ENCODE data around the gene MFRP.

Gene MFRP

DNA sequence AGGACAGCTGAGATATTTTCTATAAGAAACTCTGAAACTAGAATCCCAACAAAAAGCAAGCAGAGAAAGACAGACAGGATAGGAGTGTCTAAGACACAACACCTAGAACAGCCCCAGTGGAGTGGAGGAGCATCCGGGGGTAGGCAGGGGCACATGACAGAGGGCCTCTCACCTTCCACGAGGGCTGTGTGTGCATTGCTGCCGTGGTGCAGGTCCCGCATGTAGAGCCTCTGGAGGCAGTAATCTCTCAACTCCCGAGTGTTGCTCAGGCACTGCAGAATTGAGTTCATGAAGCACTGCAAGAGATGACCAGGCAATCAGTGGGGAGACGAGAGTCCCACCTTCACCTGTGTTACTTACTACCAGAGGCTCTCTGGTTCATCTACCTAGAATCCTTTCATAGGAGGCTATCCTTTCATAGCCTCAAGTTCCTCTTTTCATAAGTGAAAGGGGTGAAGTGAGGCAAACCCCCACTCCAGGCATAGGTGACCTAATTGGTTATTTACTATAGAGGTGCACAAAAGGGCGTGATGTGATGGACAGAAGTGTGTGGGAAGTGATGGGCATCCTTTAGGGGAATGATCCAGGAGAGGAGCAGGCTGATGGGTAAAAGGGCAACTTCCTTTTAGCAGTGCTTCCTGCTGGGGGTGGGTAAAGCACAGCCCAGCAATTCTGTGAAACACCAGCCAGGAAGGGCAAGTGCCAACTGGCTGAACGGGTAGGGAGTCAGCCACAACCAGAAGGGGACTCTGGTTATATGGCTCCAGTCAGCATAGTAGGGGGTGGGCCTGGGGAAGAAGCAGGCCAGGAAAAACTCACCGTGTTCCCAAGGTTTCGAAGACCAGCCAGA, 13.1 kb upstream of the MFRP start:
- Histone ChIP-seq H3K9me3 (ENCODE audit: low read length) (no peaks in the 10 kb centered on the region), H3K36me3 (ENCODE audit: insufficient read depth, low read length) (peaks cover 2% of the 10 kb centered on the region), H3K4me3 (ENCODE audit: low read length) (no peak overlapping the region), H3K27me3 (ENCODE audit: insufficient read depth, low read length) (peaks cover 12% of the 10 kb centered on the region), H3K4me1 (ENCODE audit: insufficient read depth, low read length) (peaks cover 32% of the 10 kb centered on the region), H2AFZ (ENCODE audit: low read depth, low read length) (no peak overlapping the region)

DNA sequence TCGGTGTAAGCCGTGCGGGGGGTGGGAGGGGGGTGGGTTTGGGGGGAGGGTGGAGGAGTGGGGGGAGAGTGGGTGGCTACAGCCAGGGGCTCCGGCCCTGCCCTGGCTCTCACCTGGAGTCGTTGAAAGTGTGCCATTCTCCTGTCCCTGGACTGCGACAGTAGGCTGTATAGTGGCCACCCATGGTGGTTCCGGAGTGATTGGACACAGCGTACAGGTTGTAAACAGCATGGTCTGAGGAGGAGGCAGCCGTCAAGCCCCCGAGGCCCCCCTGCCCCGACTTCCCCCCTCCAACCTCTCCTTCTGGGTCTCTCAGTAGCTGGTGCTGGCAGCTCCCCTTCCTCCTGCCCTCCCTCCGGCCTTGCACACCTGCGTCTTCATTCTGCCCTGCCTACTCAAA, 10.6 kb upstream of the MFRP start:
- Histone ChIP-seq H3K36me3 (ENCODE audit: insufficient read depth, low read length) (peaks cover 2% of the 10 kb centered on the region), H3K4me1 (ENCODE audit: insufficient read depth, low read length) (peaks cover 37% of the 10 kb centered on the region), H2AFZ (ENCODE audit: low read depth, low read length) (no peak overlapping the region), H3K9me3 (ENCODE audit: low read length) (no peaks in the 10 kb centered on the region), H3K4me3 (ENCODE audit: low read length) (no peak overlapping the region), H3K27me3 (ENCODE audit: insufficient read depth, low read length) (no peaks in the 10 kb centered on the region)

DNA sequence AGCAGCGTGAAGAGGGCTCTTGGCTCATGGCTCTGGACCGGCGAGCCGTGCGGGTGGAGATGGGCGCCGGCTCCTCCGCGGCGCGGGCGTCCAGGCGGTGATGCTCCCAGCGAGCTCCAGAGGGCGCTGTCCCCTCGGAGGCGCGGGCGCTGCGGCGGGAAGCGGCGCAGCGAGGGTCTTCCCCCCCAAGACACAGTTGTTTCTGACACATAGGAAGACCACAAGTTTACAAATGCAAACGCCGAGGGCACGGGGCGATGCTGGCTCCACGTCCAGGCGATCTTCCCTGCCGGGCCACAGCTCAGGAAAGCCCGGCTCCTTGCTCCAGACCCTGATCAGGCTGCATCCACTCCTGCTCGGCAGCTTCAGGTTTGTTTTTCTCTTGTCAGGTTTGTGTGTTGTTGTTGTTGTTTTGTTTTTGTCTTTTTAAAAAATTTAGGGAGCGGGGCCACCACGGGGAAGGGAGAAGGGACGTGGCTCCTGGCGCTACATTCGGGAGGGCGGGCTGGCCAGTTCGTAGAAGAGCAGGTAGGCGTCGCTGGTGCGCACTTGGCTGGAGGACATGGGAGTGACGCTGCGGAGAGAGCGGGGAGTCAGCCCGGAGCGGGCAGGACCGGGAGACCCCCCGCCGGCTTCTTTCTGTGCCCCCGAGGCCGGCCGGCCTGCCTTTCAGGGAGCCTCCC, 10.0 kb upstream of the MFRP start:
- Histone ChIP-seq H2AFZ (ENCODE audit: low read depth, low read length) (peak overlapping the region; percentile 66), H3K4me1 (ENCODE audit: insufficient read depth, low read length) (peaks cover 31% of the 10 kb centered on the region), H3K27me3 (ENCODE audit: insufficient read depth, low read length) (no peaks in the 10 kb centered on the region), H3K9me3 (ENCODE audit: low read length) (no peaks in the 10 kb centered on the region), H3K36me3 (ENCODE audit: insufficient read depth, low read length) (peaks cover 2% of the 10 kb centered on the region), H3K4me3 (ENCODE audit: low read length) (peak overlapping the region; percentile 39)

DNA sequence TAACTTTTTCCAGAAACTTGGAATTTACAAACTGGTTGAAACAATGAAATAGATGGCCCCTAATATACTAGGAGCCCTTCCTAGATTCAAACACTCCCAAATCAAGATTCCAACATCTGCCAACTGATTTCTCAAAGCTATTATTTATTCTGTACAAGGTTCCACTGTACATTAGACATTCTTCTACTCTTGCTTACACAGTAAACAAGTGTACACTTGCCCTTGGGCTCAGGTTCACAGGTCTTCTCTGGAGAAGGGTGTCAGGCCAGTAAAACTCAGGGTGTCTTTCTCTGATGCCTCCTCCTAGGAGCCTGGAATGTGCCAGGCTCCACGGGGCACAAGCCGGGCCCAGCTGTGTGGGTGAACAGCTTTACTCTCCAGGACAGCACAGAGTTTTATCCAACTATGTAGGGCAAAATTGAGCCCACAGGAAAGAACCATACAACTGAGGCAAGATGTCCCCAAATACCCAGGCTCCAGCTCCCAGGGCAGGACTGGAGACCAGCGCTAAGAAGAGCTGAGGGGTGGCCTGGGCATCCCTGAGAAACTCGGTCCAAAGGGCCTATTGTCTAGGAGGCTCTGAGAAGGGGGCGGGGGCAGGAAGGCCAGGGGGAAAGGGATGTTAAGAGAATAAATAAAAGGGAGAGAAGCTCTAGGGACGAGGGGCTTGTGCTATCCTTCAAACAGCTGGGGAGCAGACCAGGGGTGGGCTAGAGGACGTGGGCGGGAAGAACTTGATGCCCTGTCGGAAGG, 8.8 kb upstream of the MFRP start:
- H3K9me3 ChIP-seq (ENCODE audit: low read length) = no peaks in the 10 kb centered on the region
- no peaks in the 10 kb centered on the region for H3K27me3 ChIP-seq (ENCODE audit: insufficient read depth, low read length)

DNA sequence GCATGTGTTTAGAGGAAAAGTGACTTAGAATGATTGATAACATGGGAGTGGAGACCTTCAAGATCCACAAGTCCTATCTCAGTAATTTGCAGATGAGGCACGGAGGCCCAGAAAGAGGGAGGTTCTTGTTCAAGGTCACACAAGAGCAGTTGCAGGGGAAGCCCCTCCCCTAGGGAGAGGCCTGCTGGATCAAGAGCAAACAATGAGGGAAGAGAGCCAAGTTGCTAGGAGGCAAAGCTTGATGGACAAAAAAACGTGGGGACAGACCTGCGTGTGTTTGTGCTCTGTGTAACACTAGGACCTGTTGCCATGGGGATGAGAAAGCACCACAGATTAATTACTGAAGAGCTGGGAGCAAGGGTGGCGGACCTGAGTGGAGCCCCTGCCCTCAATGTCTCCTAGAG, 6.4 kb upstream of the MFRP start:
- Histone ChIP-seq H3K9me3 (ENCODE audit: low read length) (no peaks in the 10 kb centered on the region), H3K36me3 (ENCODE audit: insufficient read depth, low read length) (no peaks in the 10 kb centered on the region), H2AFZ (ENCODE audit: low read depth, low read length) (no peak overlapping the region), H3K4me3 (ENCODE audit: low read length) (no peak overlapping the region), H3K27me3 (ENCODE audit: insufficient read depth, low read length) (no peaks in the 10 kb centered on the region), H3K4me1 (ENCODE audit: insufficient read depth, low read length) (peaks cover 24% of the 10 kb centered on the region)

More for the DNA sequence above, 8.8 kb upstream of the MFRP start:
- Histone ChIP-seq H3K36me3 (ENCODE audit: insufficient read depth, low read length) (peaks cover 2% of the 10 kb centered on the region), H2AFZ (ENCODE audit: low read depth, low read length) (no peak overlapping the region), H3K4me1 (ENCODE audit: insufficient read depth, low read length) (peaks cover 24% of the 10 kb centered on the region), H3K4me3 (ENCODE audit: low read length) (no peak overlapping the region)

DNA sequence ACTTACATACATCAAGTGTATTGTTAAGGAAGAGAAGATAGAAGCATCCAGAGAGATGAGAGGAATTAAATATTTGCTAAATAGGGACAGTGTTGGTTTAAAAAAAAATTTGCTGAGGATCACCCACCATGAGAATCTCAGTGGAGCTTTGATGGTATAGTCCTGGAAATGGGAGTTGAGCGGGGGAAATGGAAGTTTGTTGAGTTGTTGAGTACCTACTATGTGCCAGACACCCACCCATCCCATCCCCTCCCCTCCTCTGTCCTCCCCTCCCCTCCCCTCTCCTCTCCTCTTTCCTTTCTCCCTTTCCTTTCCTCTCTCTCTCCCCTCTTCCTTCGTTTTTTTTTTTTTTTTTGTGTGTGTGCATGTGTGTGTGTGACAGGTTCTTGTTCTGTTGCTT, 4.7 kb upstream of the MFRP start:
- H3K36me3 ChIP-seq (ENCODE audit: insufficient read depth, low read length) = no peaks in the 10 kb centered on the region
- H3K4me1 ChIP-seq (ENCODE audit: insufficient read depth, low read length) = peaks cover 24% of the 10 kb centered on the region
- no peaks in the 10 kb centered on the region for H3K9me3 ChIP-seq (ENCODE audit: low read length)
- no peak overlapping the region for H2AFZ ChIP-seq (ENCODE audit: low read depth, low read length)
- no peaks in the 10 kb centered on the region for H3K27me3 ChIP-seq (ENCODE audit: insufficient read depth, low read length)
- no peak overlapping the region for H3K4me3 ChIP-seq (ENCODE audit: low read length)

DNA sequence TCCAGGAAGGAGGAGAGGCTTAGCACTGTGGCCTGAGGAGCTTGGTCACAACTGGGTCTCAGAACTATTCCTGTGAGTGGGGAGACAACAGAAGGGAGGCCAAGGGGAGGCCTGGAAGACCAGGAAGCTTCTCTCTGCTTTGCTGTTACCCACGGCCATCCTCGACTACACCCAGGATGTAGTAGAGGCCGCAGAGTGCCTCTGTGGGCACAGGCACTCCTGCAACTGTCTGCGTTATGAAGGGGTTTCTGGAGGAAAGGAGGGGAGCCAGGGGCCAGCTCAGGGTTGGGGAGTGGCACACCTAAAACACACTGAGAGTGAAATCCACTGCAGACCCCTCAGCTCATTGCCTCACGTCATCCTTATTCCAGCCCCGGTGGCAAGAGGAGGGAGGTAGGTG, 3.8 kb upstream of the MFRP start:
- Histone ChIP-seq H3K27me3 (ENCODE audit: insufficient read depth, low read length) (peaks cover 3% of the 10 kb centered on the region), H2AFZ (ENCODE audit: low read depth, low read length) (no peak overlapping the region), H3K4me3 (ENCODE audit: low read length) (no peak overlapping the region), H3K4me1 (ENCODE audit: insufficient read depth, low read length) (peaks cover 15% of the 10 kb centered on the region), H3K36me3 (ENCODE audit: insufficient read depth, low read length) (no peaks in the 10 kb centered on the region), H3K9me3 (ENCODE audit: low read length) (no peaks in the 10 kb centered on the region)

DNA sequence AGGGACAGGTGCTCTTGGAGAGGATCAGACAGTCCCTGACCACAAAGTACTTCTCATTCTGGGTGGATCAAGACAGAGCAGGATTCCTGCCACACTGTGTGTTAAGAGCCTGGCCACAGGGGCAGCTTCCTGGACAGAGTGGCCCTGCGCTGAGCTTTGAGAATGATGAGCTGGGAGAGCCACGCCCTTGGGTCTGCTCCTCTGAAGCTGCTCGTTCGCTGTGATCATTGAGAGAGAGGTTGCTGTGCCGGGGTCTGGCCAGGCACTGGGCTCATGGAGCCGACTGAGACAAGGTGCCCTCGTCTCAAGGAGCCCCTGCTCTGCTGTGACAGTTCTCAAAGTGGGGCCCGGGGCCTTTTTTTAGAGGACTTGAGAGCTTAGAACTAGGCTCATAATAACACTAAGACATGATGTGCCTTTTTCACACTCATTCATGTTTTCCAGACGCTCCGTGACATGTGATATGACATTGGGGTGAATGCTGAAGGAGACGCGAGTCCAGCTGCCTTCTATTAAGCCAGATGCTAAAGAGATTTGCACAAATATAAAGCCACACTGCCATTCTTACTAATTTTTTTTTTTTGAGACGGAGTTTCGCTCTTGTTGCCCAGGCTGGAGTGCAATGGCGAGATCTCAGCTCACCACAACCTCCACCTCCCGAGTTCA, 1.6 kb upstream of the MFRP start:
- Histone ChIP-seq H3K27me3 (ENCODE audit: insufficient read depth, low read length) (peaks cover 15% of the 10 kb centered on the region), H2AFZ (ENCODE audit: low read depth, low read length) (no peak overlapping the region), H3K36me3 (ENCODE audit: insufficient read depth, low read length) (no peaks in the 10 kb centered on the region), H3K4me1 (ENCODE audit: insufficient read depth, low read length) (peaks cover 5% of the 10 kb centered on the region), H3K4me3 (ENCODE audit: low read length) (no peak overlapping the region), H3K9me3 (ENCODE audit: low read length) (no peaks in the 10 kb centered on the region)

DNA sequence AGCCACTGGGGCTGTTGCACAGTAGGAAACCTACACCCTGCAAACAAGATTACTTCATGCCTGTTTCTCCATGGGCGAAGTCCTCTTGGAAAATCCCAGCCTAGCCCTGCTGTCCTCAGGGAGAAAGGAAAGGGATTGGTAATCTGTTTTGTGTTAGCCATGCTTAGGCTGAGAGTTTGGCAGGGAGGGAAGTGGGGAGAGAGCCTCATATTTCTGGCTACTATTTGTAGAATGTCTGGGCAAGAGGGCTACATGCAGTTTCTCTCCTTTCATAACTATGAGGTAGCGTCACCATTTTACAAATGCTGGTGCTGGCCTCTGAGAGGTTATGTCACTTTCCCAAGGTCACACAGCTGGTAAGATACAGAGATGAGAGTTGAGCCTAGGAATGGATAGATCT, 737 bp upstream of the MFRP start:
- no peaks in the 10 kb centered on the region for H3K36me3 ChIP-seq (ENCODE audit: insufficient read depth, low read length)
- H3K27me3 ChIP-seq (ENCODE audit: insufficient read depth, low read length) = peaks cover 21% of the 10 kb centered on the region
- no peak overlapping the region for H3K4me3 ChIP-seq (ENCODE audit: low read length)
- H3K4me1 ChIP-seq (ENCODE audit: insufficient read depth, low read length) = no peaks in the 10 kb centered on the region
- H2AFZ ChIP-seq (ENCODE audit: low read depth, low read length) = no peak overlapping the region
- no peaks in the 10 kb centered on the region for H3K9me3 ChIP-seq (ENCODE audit: low read length)

DNA sequence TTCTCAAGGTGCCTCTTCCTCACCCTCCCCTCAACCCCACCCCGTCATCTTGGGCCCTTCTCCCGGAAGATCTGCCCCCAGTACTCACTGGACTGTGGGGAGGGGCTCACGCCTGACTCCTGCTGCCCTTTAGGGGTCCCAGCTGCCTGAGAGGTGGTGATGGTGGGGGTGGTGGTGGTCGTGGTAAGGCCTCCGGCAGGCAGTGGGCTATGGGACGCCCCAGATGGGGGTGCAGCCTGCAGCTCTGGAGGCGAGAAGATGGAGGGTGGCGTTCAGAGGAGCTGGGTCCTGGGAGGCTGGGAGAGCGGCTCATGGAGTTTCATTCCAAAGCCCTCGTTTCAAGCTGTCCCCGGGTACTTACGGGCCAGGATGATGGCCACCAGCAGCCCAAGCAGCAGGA, 820 bp downstream of the MFRP start:
- H3K4me3 ChIP-seq (ENCODE audit: low read length) = no peak overlapping the region
- H3K4me1 ChIP-seq (ENCODE audit: insufficient read depth, low read length) = peaks cover 9% of the 10 kb centered on the region
- no peak overlapping the region for H2AFZ ChIP-seq (ENCODE audit: low read depth, low read length)
- peaks cover 36% of the 10 kb centered on the region for H3K27me3 ChIP-seq (ENCODE audit: insufficient read depth, low read length)
- H3K36me3 ChIP-seq (ENCODE audit: insufficient read depth, low read length) = no peaks in the 10 kb centered on the region
- no peaks in the 10 kb centered on the region for H3K9me3 ChIP-seq (ENCODE audit: low read length)

DNA sequence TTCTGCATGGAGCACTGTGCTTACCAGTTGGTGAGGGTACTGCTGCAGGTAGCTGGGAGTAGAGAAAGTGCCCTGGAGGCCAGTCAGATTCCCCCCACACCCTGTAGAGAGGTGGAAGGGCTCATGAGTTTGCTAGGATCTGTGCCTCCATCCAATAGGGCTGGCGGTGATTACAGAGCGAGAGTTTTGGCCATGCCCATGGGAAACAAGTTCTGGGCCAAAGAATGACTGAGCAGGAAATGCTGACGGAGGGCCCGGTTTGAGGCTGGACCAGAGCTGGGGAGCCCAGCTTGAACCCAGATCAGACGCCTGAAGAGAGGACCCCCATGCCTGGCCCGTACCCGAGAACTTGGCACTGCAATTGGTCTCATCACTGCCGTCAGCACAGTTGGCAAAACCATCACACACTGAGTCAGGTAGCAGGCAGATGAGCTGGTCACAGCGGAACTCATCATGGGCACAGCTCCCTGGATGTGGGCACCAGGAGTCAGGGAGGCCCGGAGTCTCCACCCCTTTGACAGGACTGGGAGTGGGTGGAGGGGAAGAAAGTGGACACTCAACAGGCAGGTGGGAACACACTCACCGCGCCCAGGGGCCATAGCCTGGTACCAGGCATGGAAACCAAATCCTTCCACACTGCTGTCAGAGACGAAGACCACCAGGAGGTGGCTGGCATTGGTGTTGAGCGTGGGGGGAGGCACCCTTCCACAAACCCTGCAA, 2.1 kb downstream of the MFRP start:
- H2AFZ ChIP-seq (ENCODE audit: low read depth, low read length) = no peak overlapping the region
- H3K4me1 ChIP-seq (ENCODE audit: insufficient read depth, low read length) = peaks cover 12% of the 10 kb centered on the region
- no peaks in the 10 kb centered on the region for H3K36me3 ChIP-seq (ENCODE audit: insufficient read depth, low read length)
- H3K4me3 ChIP-seq (ENCODE audit: low read length) = no peak overlapping the region
- H3K27me3 ChIP-seq (ENCODE audit: insufficient read depth, low read length) = peaks cover 41% of the 10 kb centered on the region
- H3K9me3 ChIP-seq (ENCODE audit: low read length) = no peaks in the 10 kb centered on the region

DNA sequence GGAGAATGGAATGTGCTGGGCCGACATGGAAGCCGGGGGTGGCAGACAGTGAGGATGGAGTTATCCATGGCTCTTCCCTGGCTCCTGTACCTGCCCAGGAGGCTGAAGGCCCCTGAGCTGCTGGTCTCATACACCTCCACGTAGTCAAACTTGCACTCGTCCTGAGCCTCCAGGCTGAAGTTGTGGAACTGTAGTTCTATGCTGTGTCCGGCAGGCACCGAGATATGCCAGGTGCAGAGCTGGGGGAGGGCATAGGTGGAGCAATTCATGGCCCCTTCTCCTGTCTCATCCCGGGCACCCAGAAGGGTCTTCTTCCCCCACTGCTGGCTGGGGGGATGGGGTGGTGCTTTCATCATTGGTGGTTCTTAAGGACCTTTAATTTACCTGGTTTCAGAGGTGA, 2.8 kb downstream of the MFRP start:
- Histone ChIP-seq H3K4me3 (ENCODE audit: low read length) (no peak overlapping the region), H3K9me3 (ENCODE audit: low read length) (no peaks in the 10 kb centered on the region), H3K27me3 (ENCODE audit: insufficient read depth, low read length) (peaks cover 41% of the 10 kb centered on the region), H3K36me3 (ENCODE audit: insufficient read depth, low read length) (no peaks in the 10 kb centered on the region), H2AFZ (ENCODE audit: low read depth, low read length) (no peak overlapping the region), H3K4me1 (ENCODE audit: insufficient read depth, low read length) (peaks cover 12% of the 10 kb centered on the region)
